Left colon (tissue), 2 donors: ENCODE measurements around the gene RABGAP1L. TPM values are rescaled to one million over a fixed set of nuclear protein-coding genes. Genes with fewer than 3 reads are reported as not detected.
"Not testable (repeated sequence)": the region's sequence is repeated elsewhere in the genome, so short reads cannot be mapped to it uniquely, and the experiment has no call there.

Source experiments
- ATAC-seq: fragments of 200-7000 bp; cut with Tn5 transposase; one replicate; pipeline ENCODE4 v1.9.1; 2020; ENCODE audit warnings: mild to moderate bottlenecking, moderate library complexity
- DNase-seq, 2 donors: peaks; one replicate each; pipeline ENCODE4 v3.0.0-alpha.2; 2020
- intact Hi-C, 2 donors: fragments of 100-400 bp; cut with DNase I in 1 of 2; cut with micrococcal nuclease in 1 of 2; formaldehyde crosslinking; loops; one replicate each; pipeline versions ENCODE4 v1.11.2 to v1.14.0; 2022; cut with DNase I, micrococcal nuclease
- total RNA-seq, 2 donors: library from RNA; stranded (reverse); fragmentation: NEBNext Ultra II Directional; extraction: Animal tissue kit (Norgen Biotek cat#: 25700); gene quantifications; one replicate each; pipeline ENCODE4 v1.2.1, GENCODE V29; 2021
- donor health status: DM: no; HTN: no; CAD: no.
- donor health status: DM: yes; HTN: yes; CAD: no.

RABGAP1L gene
- total RNA-seq, 2 donors from 2014 or later: 67.8 to 70.4 TPM

GRCh38 chr1:174451408-174451807 is 292.1 kb downstream of the RABGAP1L start:
- DNase-seq (no peak), ATAC-seq (no peak)
- intact Hi-C loops: no loop called here

- DNase-seq (no peak), ATAC-seq (no peak)
- intact Hi-C loops: no loop called here
These were observed 306.5 kb downstream of the RABGAP1L start for GRCh38 chr1:174465855-174466254.

- intact Hi-C loops: no loop called here
- ATAC-seq (no peak), DNase-seq (no peak)
These were observed 307.3 kb downstream of the RABGAP1L start for GRCh38 chr1:174466607-174467006.

GRCh38 chr1:174469052-174469451 is 309.7 kb downstream of the RABGAP1L start:
- intact Hi-C loops: no loop called here
- ATAC-seq (no peak), DNase-seq (no peak)

- DNase-seq: no peak
- ATAC-seq: no peak
- intact Hi-C loops: no loop called here
These were observed 310.4 kb downstream of the RABGAP1L start for GRCh38 chr1:174469687-174470086.

GRCh38 chr1:174479281-174479680 is 320.0 kb downstream of the RABGAP1L start:
- no peak for DNase-seq
- ATAC-seq: no peak
- intact Hi-C loops: no loop called here

GRCh38 chr1:174480324-174480723 is 321.0 kb downstream of the RABGAP1L start:
- no peak for DNase-seq
- intact Hi-C loops: no loop called here
- ATAC-seq: no peak

- no peak for DNase-seq
- ATAC-seq: no peak
- intact Hi-C loops: no loop called here
These were observed 332.3 kb downstream of the RABGAP1L start for GRCh38 chr1:174491606-174492005.

- DNase-seq (no peak), ATAC-seq (no peak)
- intact Hi-C loops: no loop called here
These were observed 338.2 kb downstream of the RABGAP1L start for GRCh38 chr1:174497478-174497877.

- DNase-seq, intact Hi-C loops, ATAC-seq: not testable (repeated sequence)
These were observed 357.4 kb downstream of the RABGAP1L start for GRCh38 chr1:174516755-174517154.

- ATAC-seq (no peak), DNase-seq (no peak)
- intact Hi-C loops: no loop called here
These were observed 360.5 kb downstream of the RABGAP1L start for GRCh38 chr1:174519844-174520243.

- intact Hi-C loops: no loop called here
These were observed 372.4 kb downstream of the RABGAP1L start for GRCh38 chr1:174531751-174532150.

GRCh38 chr1:174534789-174535188 is 375.5 kb downstream of the RABGAP1L start:
- intact Hi-C loops: no loop called here
- ATAC-seq (no peak), DNase-seq (no peak)

More at GRCh38 chr1:174531751-174532150, 372.4 kb downstream of the RABGAP1L start:
- ATAC-seq (no peak), DNase-seq (no peak)

GRCh38 chr1:174535207-174535606 is 375.9 kb downstream of the RABGAP1L start:
- no peak for ATAC-seq
- DNase-seq: no peak
- intact Hi-C loops: no loop called here

GRCh38 chr1:174543421-174543820 is 384.1 kb downstream of the RABGAP1L start:
- intact Hi-C loops, DNase-seq, ATAC-seq: not testable (repeated sequence)

- ATAC-seq: no peak
- DNase-seq: no peak
- intact Hi-C loops: no loop called here
These were observed 391.0 kb downstream of the RABGAP1L start for GRCh38 chr1:174550296-174550695.

GRCh38 chr1:174556392-174556791 is 397.1 kb downstream of the RABGAP1L start:
- no peak for ATAC-seq
- intact Hi-C loops: no loop called here

GRCh38 chr1:174568551-174568950 is 409.2 kb downstream of the RABGAP1L start:
- DNase-seq (no peak), ATAC-seq (no peak)

More at GRCh38 chr1:174556392-174556791, 397.1 kb downstream of the RABGAP1L start:
- DNase-seq: no peak

GRCh38 chr1:174569240-174569639 is 409.9 kb downstream of the RABGAP1L start:
- DNase-seq: no peak
- intact Hi-C loops: no loop called here
- ATAC-seq: no peak

More at GRCh38 chr1:174568551-174568950, 409.2 kb downstream of the RABGAP1L start:
- intact Hi-C loops: no loop called here

GRCh38 chr1:174572771-174573170 is 413.5 kb downstream of the RABGAP1L start:
- intact Hi-C loops: no loop called here
- ATAC-seq: no peak

GRCh38 chr1:174576120-174576519 is 416.8 kb downstream of the RABGAP1L start:
- ATAC-seq, DNase-seq, intact Hi-C loops: not testable (repeated sequence)

More at GRCh38 chr1:174572771-174573170, 413.5 kb downstream of the RABGAP1L start:
- no peak for DNase-seq
